Loucy (cell line): ENCODE measurements around the gene SQSTM1.

ENCODE experiments used
- H2AFZ ChIP-seq: fragments of 200-600 bp; sonication (generic); 2 replicates; pipeline ENCODE4 v1.6.0; 2016; ENCODE audit warnings: antibody characterized with exemption, mild to moderate bottlenecking, low read length, moderate library complexity
- H3F3A ChIP-seq: fragments of 200-600 bp; 2 replicates; pipeline ENCODE4 v1.6.0; 2016; ENCODE audit warnings: antibody characterized with exemption, low read depth, mild to moderate bottlenecking
- H3K27me3 ChIP-seq: fragments of 200-600 bp; sonication (generic); 2 replicates; pipeline ENCODE4 v1.6.1; 2014; ENCODE audit warnings: low read length, mild to moderate bottlenecking; ENCODE audit not compliant: insufficient read depth, poor library complexity, severe bottlenecking
- H3K36me3 ChIP-seq: fragments of 200-600 bp; sonication (generic); 2 replicates; pipeline ENCODE4 v1.6.1; 2016; ENCODE audit warnings: low read length; ENCODE audit not compliant: insufficient read depth
- H3K4me1 ChIP-seq: fragments of 200-600 bp; sonication (generic); 2 replicates; pipeline ENCODE4 v1.5.1; 2014; ENCODE audit warnings: low read length, mild to moderate bottlenecking; ENCODE audit not compliant: insufficient read depth, poor library complexity, severe bottlenecking
- H3K4me2 ChIP-seq: fragments of 200-600 bp; sonication (generic); 2 replicates; pipeline ENCODE4 v1.6.0; 2014; ENCODE audit warnings: antibody characterized with exemption, low read length, low read depth, mild to moderate bottlenecking; ENCODE audit not compliant: poor library complexity, severe bottlenecking
- H3K4me3 ChIP-seq: fragments of 200-600 bp; sonication (generic); 2 replicates; pipeline ENCODE4 v1.5.1; 2014; ENCODE audit warnings: low read length, mild to moderate bottlenecking, mixed read lengths; ENCODE audit not compliant: poor library complexity, severe bottlenecking
- H3K79me2 ChIP-seq: fragments of 200-600 bp; sonication (generic); 2 replicates; pipeline ENCODE4 v1.6.1; 2014; ENCODE audit warnings: low read length; ENCODE audit not compliant: insufficient read depth
- H3K9ac ChIP-seq: fragments of 200-600 bp; sonication (generic); 2 replicates; pipeline ENCODE4 v1.6.0; 2014; ENCODE audit warnings: mild to moderate bottlenecking, low read depth, low read length, moderate library complexity; ENCODE audit not compliant: poor library complexity, severe bottlenecking
- H3K9me2 ChIP-seq: fragments of 200-600 bp; sonication (generic); replicated peaks from 2 replicates; pipeline ENCODE4 v1.6.1; 2016; ENCODE audit warnings: low read depth, low read length, mixed read lengths
- H3K9me3 ChIP-seq: fragments of 200-600 bp; sonication (generic); 2 replicates; pipeline ENCODE4 v1.6.1; 2014; ENCODE audit warnings: mild to moderate bottlenecking, antibody characterized with exemption, low read length, low read depth; ENCODE audit not compliant: insufficient read depth
- H4K20me1 ChIP-seq: fragments of 200-600 bp; sonication (generic); 2 replicates; pipeline ENCODE4 v1.6.0; 2014; ENCODE audit warnings: antibody characterized with exemption, low read length, mild to moderate bottlenecking; ENCODE audit not compliant: insufficient read depth, poor library complexity, severe bottlenecking
- CTCF ChIP-seq: fragments of 200-600 bp; sonication (generic); conservative IDR thresholded peaks from 2 replicates; pipeline ENCODE4 v1.5.1; 2014; ENCODE audit warnings: mild to moderate bottlenecking, antibody characterized with exemption, low read length
- EZH2phosphoT487 ChIP-seq: fragments of 200-600 bp; IDR thresholded peaks from 2 replicates; pipeline ENCODE4 v1.6.1; 2018; ENCODE audit warnings: antibody characterized with exemption, mild to moderate bottlenecking, moderate library complexity, borderline replicate concordance

The SQSTM1 gene

GRCh38 chr5:179821298-179822058, 773 bp downstream of the SQSTM1 start:
- TF ChIP-seq CTCF (no peak), EZH2phosphoT487 (no peak)
- no peaks in the 10 kb centered on the region for H3K9me3 ChIP-seq
- no peak overlapping the region for H2AFZ ChIP-seq
- H3K4me2 ChIP-seq: peak overlapping the region; percentile 73
- H3K9ac ChIP-seq: peak overlapping the region; percentile 82
- no peaks in the 10 kb centered on the region for H3K27me3 ChIP-seq
- peak overlapping the region; percentile 79 for H3K4me3 ChIP-seq
- no peaks in the 10 kb centered on the region for H3F3A ChIP-seq
- H3K79me2 ChIP-seq: peaks cover 13% of the 10 kb centered on the region; the same call in 1 of the 2 replicates
- H3K36me3 ChIP-seq: no peaks in the 10 kb centered on the region
- H3K4me1 ChIP-seq: peaks cover 12% of the 10 kb centered on the region
- H4K20me1 ChIP-seq: peaks cover 8% of the 10 kb centered on the region
- H3K9me2 ChIP-seq: no peaks in the 10 kb centered on the region

GRCh38 chr5:179822059-179822432, 1.3 kb downstream of the SQSTM1 start:
- Histone ChIP-seq H3K27me3 (no peaks in the 10 kb centered on the region), H3K4me3 (peak overlapping the region; percentile 79), H3K36me3 (no peaks in the 10 kb centered on the region), H3K9me3 (no peaks in the 10 kb centered on the region), H3K79me2 (peaks cover 13% of the 10 kb centered on the region; the same call in 1 of the 2 replicates), H3K4me1 (peaks cover 12% of the 10 kb centered on the region), H3F3A (no peaks in the 10 kb centered on the region), H3K9me2 (no peaks in the 10 kb centered on the region), H4K20me1 (peaks cover 8% of the 10 kb centered on the region), H3K4me2 (peak overlapping the region; percentile 73), H3K9ac (no peak overlapping the region), H2AFZ (no peak overlapping the region)
- no peak for TF ChIP-seq CTCF
- TF ChIP-seq EZH2phosphoT487: no peak

- TF ChIP-seq CTCF: no peak
- no peak for TF ChIP-seq EZH2phosphoT487
- peaks cover 13% of the 10 kb centered on the region; the same call in 1 of the 2 replicates for H3K79me2 ChIP-seq
- peaks cover 8% of the 10 kb centered on the region for H4K20me1 ChIP-seq
- peak overlapping the region; percentile 73 for H3K4me2 ChIP-seq
- H3K36me3 ChIP-seq: no peaks in the 10 kb centered on the region
- no peak overlapping the region for H2AFZ ChIP-seq
- no peaks in the 10 kb centered on the region for H3F3A ChIP-seq
- H3K27me3 ChIP-seq: no peaks in the 10 kb centered on the region
- H3K4me1 ChIP-seq: peaks cover 12% of the 10 kb centered on the region
- no peaks in the 10 kb centered on the region for H3K9me2 ChIP-seq
- H3K4me3 ChIP-seq: peak overlapping the region; percentile 25
- no peaks in the 10 kb centered on the region for H3K9me3 ChIP-seq
- no peak overlapping the region for H3K9ac ChIP-seq
These were observed 1.8 kb downstream of the SQSTM1 start for GRCh38 chr5:179822444-179822990.
